WTC11 (cell line): Measurements from ENCODE around the gene KPTN. TPM values are rescaled to one million over a fixed set of nuclear protein-coding genes. Genes with fewer than 3 reads are reported as not detected.

Experiments used
- ATAC-seq: fragments of 200-7000 bp; cut with Tn5 transposase; 2 replicates; pipeline ENCODE4 v1.10.0; 2021; ENCODE audit warnings: mild to moderate bottlenecking, moderate library complexity
- CTCF ChIA-PET: fragments of 300-600 bp; sonication (Branson Sonifier 250); formaldehyde crosslinking; loops from one replicate; lab custom pipeline; 2021; ENCODE audit warnings: antibody characterized with exemption; lab: Charles Lee
- POLR2A ChIA-PET: fragments of 350-600 bp; sonication (Branson Sonifier 250); formaldehyde crosslinking; loops from one replicate; lab custom pipeline; 2021; ENCODE audit warnings: antibody characterized with exemption; lab: Charles Lee
- DNase-seq: peaks from one replicate; pipeline ENCODE4 v3.0.0; 2021; ENCODE audit warnings: low spot score
- H3K27ac Mint-ChIP-seq: 2 replicates; pipeline ENCODE4 v1.8.0; 2021; ENCODE audit warnings: mixed read lengths
- H3K27me3 Mint-ChIP-seq: 2 replicates; pipeline ENCODE4 v1.8.0; 2021; ENCODE audit warnings: low read depth, mild to moderate bottlenecking, moderate library complexity, mixed read lengths
- H3K36me3 Mint-ChIP-seq: 2 replicates; pipeline ENCODE4 v1.8.0; 2021; ENCODE audit warnings: mixed read lengths
- H3K4me1 Mint-ChIP-seq: 2 replicates; pipeline ENCODE4 v1.8.0; 2022; ENCODE audit warnings: mixed read lengths
- H3K4me3 Mint-ChIP-seq: 2 replicates; pipeline ENCODE4 v1.8.0; 2021; ENCODE audit warnings: mild to moderate bottlenecking, moderate library complexity, mixed read lengths
- H3K9me3 Mint-ChIP-seq: 2 replicates; pipeline ENCODE4 v1.8.0; 2021; ENCODE audit warnings: mixed read lengths
- AR ChIP-seq: fragments of 250-450 bp; sonication (Bioruptor Pico); IDR thresholded peaks from 2 replicates; pipeline ENCODE4 v1.9.0; 2021; ENCODE audit warnings: mild to moderate bottlenecking
- ATF1 ChIP-seq: sonication (generic); formaldehyde crosslinking; IDR thresholded peaks from 2 replicates; pipeline ENCODE4 v1.8.1; 2023; ENCODE audit warnings: mild to moderate bottlenecking, moderate library complexity, missing genetic modification reagents
- CBFB ChIP-seq: sonication (generic); formaldehyde crosslinking; IDR thresholded peaks from 2 replicates; pipeline ENCODE4 v1.8.1; 2022; ENCODE audit warnings: mild to moderate bottlenecking, low read depth, missing genetic modification reagents
- ESRRA ChIP-seq: sonication (generic); formaldehyde crosslinking; IDR thresholded peaks from 2 replicates; pipeline ENCODE4 v1.8.1; 2022; ENCODE audit warnings: mild to moderate bottlenecking, missing genetic modification reagents, borderline replicate concordance
- FOXJ3 ChIP-seq: sonication (generic); formaldehyde crosslinking; IDR thresholded peaks from 2 replicates; pipeline ENCODE4 v1.9.0; 2021; ENCODE audit warnings: missing genetic modification reagents, mild to moderate bottlenecking, borderline replicate concordance
- FOXK1 ChIP-seq: sonication (generic); formaldehyde crosslinking; IDR thresholded peaks from 2 replicates; pipeline ENCODE4 v1.8.0; 2022; ENCODE audit warnings: mild to moderate bottlenecking, moderate library complexity, missing genetic modification reagents
- HMGA2 ChIP-seq: fragments of 250-450 bp; sonication (Bioruptor Pico); IDR thresholded peaks from 2 replicates; pipeline ENCODE4 v1.4.0; 2021; ENCODE audit warnings: mild to moderate bottlenecking, moderate library complexity
- PRRX2 ChIP-seq: fragments of 250-450 bp; sonication (Bioruptor Pico); IDR thresholded peaks from 2 replicates; pipeline ENCODE4 v1.8.0; 2021; ENCODE audit warnings: mild to moderate bottlenecking
- RELA ChIP-seq: sonication (generic); formaldehyde crosslinking; IDR thresholded peaks from 2 replicates; pipeline ENCODE4 v1.8.1; 2022; ENCODE audit warnings: missing genetic modification reagents, mild to moderate bottlenecking, borderline replicate concordance
- SMAD4 ChIP-seq: sonication (generic); formaldehyde crosslinking; IDR thresholded peaks from 2 replicates; pipeline ENCODE4 v1.8.0; 2022; ENCODE audit warnings: mild to moderate bottlenecking, missing genetic modification reagents
- ZNF219 ChIP-seq: sonication (generic); formaldehyde crosslinking; IDR thresholded peaks from 2 replicates; pipeline ENCODE4 v1.8.0; 2023; ENCODE audit warnings: missing genetic modification reagents, mild to moderate bottlenecking, borderline replicate concordance
- ZNF263 ChIP-seq: sonication (generic); formaldehyde crosslinking; IDR thresholded peaks from 2 replicates; pipeline ENCODE4 v1.8.1; 2022; ENCODE audit warnings: low read depth, mild to moderate bottlenecking, moderate library complexity, missing genetic modification reagents
- total RNA-seq: library from RNA; stranded (reverse); gene quantifications from 3 replicates; pipeline ENCODE4 v1.2.3, GENCODE V29; 2021
- TF ChIP-seq, protein P1 (sequence below): sonication (generic); formaldehyde crosslinking; IDR thresholded peaks from 2 replicates; pipeline ENCODE4 v1.8.0; 2022; ENCODE audit warnings: missing genetic modification reagents
- TF ChIP-seq, protein P2 (sequence below): sonication (generic); formaldehyde crosslinking; IDR thresholded peaks from 2 replicates; pipeline ENCODE4 v1.8.1; 2023; ENCODE audit warnings: mild to moderate bottlenecking, missing genetic modification reagents
- TF ChIP-seq, protein P3 (sequence below): sonication (generic); formaldehyde crosslinking; conservative IDR thresholded peaks from 2 replicates; pipeline ENCODE4 v1.8.1; 2022; ENCODE audit warnings: mild to moderate bottlenecking, missing genetic modification reagents
- TF ChIP-seq, protein P4 (sequence below): sonication (generic); formaldehyde crosslinking; IDR thresholded peaks from 2 replicates; pipeline ENCODE4 v1.8.0; 2023; ENCODE audit warnings: mild to moderate bottlenecking, missing genetic modification reagents
- TF ChIP-seq, protein P5 (sequence below): fragments of 250-450 bp; sonication (Bioruptor Pico); IDR thresholded peaks from 2 replicates; pipeline ENCODE4 v2.1.2; 2022; ENCODE audit warnings: mild to moderate bottlenecking, moderate library complexity
- TF ChIP-seq, protein P6 (sequence below): fragments of 250-450 bp; sonication (Bioruptor Pico); IDR thresholded peaks from 2 replicates; pipeline ENCODE4 v1.9.0; 2021; ENCODE audit warnings: moderate library complexity, mild to moderate bottlenecking, inconsistent platforms, borderline replicate concordance

The KPTN gene
- total RNA-seq, 1 experiment from 2014 or later, result 24.5 TPM

DNA sequence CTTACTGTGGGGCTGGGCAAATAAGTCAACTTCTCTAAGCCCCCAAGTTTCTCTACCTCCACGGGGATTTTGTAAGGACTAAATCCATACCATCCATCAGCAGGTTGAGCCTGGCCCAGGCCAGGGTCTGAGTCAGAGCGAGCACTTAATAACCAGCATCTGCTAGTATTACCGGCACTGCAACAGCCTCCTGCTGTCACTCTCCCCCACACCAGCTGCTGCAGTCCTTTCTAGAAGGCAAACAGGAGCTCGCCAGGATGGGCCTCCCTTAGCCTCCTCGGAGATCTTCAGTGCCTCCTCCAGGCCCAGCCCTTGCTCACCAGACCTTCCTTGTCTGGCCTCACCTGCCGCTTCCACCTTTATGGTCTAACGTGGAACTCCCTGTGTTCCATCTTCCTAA is 27.7 kb upstream of the KPTN start:
- ChIA-PET POLR2A (no interaction called here), CTCF (interaction anchor here (1.3 to 5.7 kb wide), 5 partner anchors 28 to 186 kb away, joined by 3 to 41 read pairs (median 7); partner anchors contain the start of gene KPTN)
- peaks cover 30% of the 10 kb centered on the region for H3K4me1 Mint-ChIP-seq
- DNase-seq, result no peak
- no peaks in the 10 kb centered on the region for H3K9me3 Mint-ChIP-seq
- peak overlapping the region; percentile 60 for H3K27ac Mint-ChIP-seq
- no peaks in the 10 kb centered on the region for H3K36me3 Mint-ChIP-seq
- no peak for ATAC-seq
- no peak overlapping the region for H3K4me3 Mint-ChIP-seq
- no peaks in the 10 kb centered on the region for H3K27me3 Mint-ChIP-seq
- no peak for TF ChIP-seq HMGA2 (CRISPR knock-in tag)
- TF ChIP-seq CBFB (CRISPR knock-in tag), result no peak
- TF ChIP-seq, protein P1, sequence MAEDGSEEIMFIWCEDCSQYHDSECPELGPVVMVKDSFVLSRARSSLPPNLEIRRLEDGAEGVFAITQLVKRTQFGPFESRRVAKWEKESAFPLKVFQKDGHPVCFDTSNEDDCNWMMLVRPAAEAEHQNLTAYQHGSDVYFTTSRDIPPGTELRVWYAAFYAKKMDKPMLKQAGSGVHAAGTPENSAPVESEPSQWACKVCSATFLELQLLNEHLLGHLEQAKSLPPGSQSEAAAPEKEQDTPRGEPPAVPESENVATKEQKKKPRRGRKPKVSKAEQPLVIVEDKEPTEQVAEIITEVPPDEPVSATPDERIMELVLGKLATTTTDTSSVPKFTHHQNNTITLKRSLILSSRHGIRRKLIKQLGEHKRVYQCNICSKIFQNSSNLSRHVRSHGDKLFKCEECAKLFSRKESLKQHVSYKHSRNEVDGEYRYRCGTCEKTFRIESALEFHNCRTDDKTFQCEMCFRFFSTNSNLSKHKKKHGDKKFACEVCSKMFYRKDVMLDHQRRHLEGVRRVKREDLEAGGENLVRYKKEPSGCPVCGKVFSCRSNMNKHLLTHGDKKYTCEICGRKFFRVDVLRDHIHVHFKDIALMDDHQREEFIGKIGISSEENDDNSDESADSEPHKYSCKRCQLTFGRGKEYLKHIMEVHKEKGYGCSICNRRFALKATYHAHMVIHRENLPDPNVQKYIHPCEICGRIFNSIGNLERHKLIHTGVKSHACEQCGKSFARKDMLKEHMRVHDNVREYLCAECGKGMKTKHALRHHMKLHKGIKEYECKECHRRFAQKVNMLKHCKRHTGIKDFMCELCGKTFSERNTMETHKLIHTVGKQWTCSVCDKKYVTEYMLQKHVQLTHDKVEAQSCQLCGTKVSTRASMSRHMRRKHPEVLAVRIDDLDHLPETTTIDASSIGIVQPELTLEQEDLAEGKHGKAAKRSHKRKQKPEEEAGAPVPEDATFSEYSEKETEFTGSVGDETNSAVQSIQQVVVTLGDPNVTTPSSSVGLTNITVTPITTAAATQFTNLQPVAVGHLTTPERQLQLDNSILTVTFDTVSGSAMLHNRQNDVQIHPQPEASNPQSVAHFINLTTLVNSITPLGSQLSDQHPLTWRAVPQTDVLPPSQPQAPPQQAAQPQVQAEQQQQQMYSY (CRISPR knock-in tag), result no peak
- TF ChIP-seq ESRRA, result no peak
- TF ChIP-seq, protein P2, sequence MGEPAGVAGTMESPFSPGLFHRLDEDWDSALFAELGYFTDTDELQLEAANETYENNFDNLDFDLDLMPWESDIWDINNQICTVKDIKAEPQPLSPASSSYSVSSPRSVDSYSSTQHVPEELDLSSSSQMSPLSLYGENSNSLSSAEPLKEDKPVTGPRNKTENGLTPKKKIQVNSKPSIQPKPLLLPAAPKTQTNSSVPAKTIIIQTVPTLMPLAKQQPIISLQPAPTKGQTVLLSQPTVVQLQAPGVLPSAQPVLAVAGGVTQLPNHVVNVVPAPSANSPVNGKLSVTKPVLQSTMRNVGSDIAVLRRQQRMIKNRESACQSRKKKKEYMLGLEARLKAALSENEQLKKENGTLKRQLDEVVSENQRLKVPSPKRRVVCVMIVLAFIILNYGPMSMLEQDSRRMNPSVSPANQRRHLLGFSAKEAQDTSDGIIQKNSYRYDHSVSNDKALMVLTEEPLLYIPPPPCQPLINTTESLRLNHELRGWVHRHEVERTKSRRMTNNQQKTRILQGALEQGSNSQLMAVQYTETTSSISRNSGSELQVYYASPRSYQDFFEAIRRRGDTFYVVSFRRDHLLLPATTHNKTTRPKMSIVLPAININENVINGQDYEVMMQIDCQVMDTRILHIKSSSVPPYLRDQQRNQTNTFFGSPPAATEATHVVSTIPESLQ (CRISPR knock-in tag), result no peak
- no peak for TF ChIP-seq PRRX2
- TF ChIP-seq, protein P3, sequence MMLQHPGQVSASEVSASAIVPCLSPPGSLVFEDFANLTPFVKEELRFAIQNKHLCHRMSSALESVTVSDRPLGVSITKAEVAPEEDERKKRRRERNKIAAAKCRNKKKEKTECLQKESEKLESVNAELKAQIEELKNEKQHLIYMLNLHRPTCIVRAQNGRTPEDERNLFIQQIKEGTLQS (CRISPR knock-in tag), result no peak
- TF ChIP-seq ZNF219 (CRISPR knock-in tag), result no peak
- TF ChIP-seq, protein P4, sequence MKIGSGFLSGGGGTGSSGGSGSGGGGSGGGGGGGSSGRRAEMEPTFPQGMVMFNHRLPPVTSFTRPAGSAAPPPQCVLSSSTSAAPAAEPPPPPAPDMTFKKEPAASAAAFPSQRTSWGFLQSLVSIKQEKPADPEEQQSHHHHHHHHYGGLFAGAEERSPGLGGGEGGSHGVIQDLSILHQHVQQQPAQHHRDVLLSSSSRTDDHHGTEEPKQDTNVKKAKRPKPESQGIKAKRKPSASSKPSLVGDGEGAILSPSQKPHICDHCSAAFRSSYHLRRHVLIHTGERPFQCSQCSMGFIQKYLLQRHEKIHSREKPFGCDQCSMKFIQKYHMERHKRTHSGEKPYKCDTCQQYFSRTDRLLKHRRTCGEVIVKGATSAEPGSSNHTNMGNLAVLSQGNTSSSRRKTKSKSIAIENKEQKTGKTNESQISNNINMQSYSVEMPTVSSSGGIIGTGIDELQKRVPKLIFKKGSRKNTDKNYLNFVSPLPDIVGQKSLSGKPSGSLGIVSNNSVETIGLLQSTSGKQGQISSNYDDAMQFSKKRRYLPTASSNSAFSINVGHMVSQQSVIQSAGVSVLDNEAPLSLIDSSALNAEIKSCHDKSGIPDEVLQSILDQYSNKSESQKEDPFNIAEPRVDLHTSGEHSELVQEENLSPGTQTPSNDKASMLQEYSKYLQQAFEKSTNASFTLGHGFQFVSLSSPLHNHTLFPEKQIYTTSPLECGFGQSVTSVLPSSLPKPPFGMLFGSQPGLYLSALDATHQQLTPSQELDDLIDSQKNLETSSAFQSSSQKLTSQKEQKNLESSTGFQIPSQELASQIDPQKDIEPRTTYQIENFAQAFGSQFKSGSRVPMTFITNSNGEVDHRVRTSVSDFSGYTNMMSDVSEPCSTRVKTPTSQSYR (CRISPR knock-in tag), result no peak
- TF ChIP-seq ATF1 (CRISPR knock-in tag), result no peak

DNA sequence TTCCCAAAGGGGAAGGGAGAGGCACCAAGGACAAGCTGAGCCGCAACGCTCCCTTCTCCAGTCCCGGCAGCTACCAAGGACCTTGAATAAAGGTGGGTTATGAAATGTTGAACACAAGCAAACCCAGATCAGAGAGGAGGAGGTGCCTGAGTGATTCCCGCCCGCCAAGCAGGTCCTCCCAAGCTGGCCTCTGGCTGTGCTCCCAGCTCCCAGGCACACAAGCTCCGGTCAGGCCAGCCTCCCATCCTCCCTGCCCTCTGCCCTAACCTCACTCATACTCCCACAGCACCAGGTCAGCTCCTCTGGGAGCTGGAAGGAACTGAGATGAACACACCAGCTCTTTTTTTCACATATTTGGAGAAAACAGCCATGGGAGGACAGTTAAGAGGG is 27.1 kb upstream of the KPTN start:
- H3K27ac Mint-ChIP-seq, result no peak overlapping the region
- peaks cover 28% of the 10 kb centered on the region for H3K4me1 Mint-ChIP-seq
- TF ChIP-seq, protein P2 (CRISPR knock-in tag), result no peak
- TF ChIP-seq ZNF263 (CRISPR knock-in tag) (no peak), SMAD4 (CRISPR knock-in tag) (no peak), HMGA2 (CRISPR knock-in tag) (no peak), FOXK1 (no peak), AR (CRISPR knock-in tag) (no peak), RELA (CRISPR knock-in tag) (no peak), FOXJ3 (CRISPR knock-in tag) (no peak)
- TF ChIP-seq, protein P5, sequence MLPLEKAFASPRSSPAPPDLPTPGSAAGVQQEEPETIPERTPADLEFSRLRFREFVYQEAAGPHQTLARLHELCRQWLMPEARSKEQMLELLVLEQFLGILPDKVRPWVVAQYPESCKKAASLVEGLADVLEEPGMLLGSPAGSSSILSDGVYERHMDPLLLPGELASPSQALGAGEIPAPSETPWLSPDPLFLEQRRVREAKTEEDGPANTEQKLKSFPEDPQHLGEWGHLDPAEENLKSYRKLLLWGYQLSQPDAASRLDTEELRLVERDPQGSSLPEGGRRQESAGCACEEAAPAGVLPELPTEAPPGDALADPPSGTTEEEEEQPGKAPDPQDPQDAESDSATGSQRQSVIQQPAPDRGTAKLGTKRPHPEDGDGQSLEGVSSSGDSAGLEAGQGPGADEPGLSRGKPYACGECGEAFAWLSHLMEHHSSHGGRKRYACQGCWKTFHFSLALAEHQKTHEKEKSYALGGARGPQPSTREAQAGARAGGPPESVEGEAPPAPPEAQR (CRISPR knock-in tag), result no peak
- TF ChIP-seq, protein P6, sequence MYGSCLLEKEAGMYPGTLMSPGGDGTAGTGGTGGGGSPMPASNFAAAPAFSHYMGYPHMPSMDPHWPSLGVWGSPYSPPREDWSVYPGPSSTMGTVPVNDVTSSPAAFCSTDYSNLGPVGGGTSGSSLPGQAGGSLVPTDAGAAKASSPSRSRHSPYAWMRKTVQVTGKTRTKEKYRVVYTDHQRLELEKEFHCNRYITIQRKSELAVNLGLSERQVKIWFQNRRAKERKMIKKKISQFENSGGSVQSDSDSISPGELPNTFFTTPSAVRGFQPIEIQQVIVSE (CRISPR knock-in tag), result no peak
- TF ChIP-seq, protein P3 (CRISPR knock-in tag), result no peak

More for the DNA sequence above, 27.1 kb upstream of the KPTN start:
- no peaks in the 10 kb centered on the region for H3K27me3 Mint-ChIP-seq
- DNase-seq (no peak), ATAC-seq (no peak)
- no peaks in the 10 kb centered on the region for H3K36me3 Mint-ChIP-seq
- POLR2A ChIA-PET, result no interaction called here
- H3K4me3 Mint-ChIP-seq, result no peak overlapping the region
- H3K9me3 Mint-ChIP-seq, result no peaks in the 10 kb centered on the region
- CTCF ChIA-PET, result interaction anchor here (1.3 to 5.7 kb wide), 7 partner anchors 28 to 202 kb away, joined by 3 to 41 read pairs (median 6); partner anchors contain the start of genes EHD2 and KPTN
